ENCODE measurements around the gene RAB39A. TPM values are rescaled to one million over a fixed set of nuclear protein-coding genes. Genes with fewer than 3 reads are reported as not detected.

Gene RAB39A
- total and polyA plus RNA-seq, 9 of the 15 experiments (the other 6 are each of a cell fraction or from before 2014, with no cell fraction given) = not detected

DNA sequence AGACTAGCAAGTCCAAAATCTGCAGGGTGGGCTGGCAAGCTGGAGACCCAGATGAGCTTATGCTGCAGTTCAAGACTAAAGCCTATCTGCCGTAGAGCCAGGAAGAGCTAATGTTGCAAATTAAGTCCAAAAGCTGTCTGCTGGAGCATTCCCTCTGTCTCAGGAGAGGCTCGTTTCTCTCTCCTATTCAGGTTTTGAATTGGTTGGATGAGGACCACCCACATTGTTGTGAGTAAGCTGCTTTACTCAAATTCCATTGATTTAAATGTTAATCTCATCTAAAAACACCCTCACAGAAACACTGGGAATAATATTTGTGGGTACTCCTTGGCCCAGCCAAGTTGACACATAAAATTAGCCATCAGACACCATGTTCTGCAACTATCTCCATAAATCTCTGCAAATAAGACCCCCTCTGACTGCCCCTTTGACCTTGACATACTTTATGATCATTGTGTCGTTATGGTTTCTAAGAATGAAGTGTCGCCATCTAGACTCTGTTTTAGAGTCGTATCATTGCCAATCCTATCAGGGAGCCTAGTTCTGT is 63.7 kb downstream of the RAB39A start (continued):
- TF ChIP-seq GTF2A2 (tag; IDR thresholded peaks at IDR 0.05) = no peak
- TF ChIP-seq CBX2 (IDR thresholded peaks at IDR 0.05; ENCODE audit: insufficient read depth, low read length, poor library complexity, severe bottlenecking) = no peak
- TF ChIP-seq ESRRB (CRISPR knock-in tag; IDR thresholded peaks at IDR 0.05; ENCODE audit: borderline replicate concordance) = no peak
- TF ChIP-seq, protein P1, sequence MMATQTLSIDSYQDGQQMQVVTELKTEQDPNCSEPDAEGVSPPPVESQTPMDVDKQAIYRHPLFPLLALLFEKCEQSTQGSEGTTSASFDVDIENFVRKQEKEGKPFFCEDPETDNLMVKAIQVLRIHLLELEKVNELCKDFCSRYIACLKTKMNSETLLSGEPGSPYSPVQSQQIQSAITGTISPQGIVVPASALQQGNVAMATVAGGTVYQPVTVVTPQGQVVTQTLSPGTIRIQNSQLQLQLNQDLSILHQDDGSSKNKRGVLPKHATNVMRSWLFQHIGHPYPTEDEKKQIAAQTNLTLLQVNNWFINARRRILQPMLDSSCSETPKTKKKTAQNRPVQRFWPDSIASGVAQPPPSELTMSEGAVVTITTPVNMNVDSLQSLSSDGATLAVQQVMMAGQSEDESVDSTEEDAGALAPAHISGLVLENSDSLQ (IDR thresholded peaks at IDR 0.05) = no peak
- TF ChIP-seq ZNF217 (CRISPR knock-in tag; IDR thresholded peaks at IDR 0.05) = no peak
- TF ChIP-seq MEIS2 (IDR thresholded peaks at IDR 0.05; ENCODE audit: partially characterized antibody) = no peak
- TF ChIP-seq, protein P2, sequence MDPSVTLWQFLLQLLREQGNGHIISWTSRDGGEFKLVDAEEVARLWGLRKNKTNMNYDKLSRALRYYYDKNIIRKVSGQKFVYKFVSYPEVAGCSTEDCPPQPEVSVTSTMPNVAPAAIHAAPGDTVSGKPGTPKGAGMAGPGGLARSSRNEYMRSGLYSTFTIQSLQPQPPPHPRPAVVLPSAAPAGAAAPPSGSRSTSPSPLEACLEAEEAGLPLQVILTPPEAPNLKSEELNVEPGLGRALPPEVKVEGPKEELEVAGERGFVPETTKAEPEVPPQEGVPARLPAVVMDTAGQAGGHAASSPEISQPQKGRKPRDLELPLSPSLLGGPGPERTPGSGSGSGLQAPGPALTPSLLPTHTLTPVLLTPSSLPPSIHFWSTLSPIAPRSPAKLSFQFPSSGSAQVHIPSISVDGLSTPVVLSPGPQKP (CRISPR knock-in tag; IDR thresholded peaks at IDR 0.05) = no peak
